NCI-H82 (cell line): ENCODE data around the gene ZNF385B.
"Not testable (repeated sequence)": the region's sequence is repeated elsewhere in the genome, so short reads cannot be mapped to it uniquely, and the experiment has no call there.

Experiments
- DNase-seq: peaks from one replicate; lab custom pipeline; 2025; lab: John Stamatoyannopoulos, UW

The ZNF385B gene

DNA sequence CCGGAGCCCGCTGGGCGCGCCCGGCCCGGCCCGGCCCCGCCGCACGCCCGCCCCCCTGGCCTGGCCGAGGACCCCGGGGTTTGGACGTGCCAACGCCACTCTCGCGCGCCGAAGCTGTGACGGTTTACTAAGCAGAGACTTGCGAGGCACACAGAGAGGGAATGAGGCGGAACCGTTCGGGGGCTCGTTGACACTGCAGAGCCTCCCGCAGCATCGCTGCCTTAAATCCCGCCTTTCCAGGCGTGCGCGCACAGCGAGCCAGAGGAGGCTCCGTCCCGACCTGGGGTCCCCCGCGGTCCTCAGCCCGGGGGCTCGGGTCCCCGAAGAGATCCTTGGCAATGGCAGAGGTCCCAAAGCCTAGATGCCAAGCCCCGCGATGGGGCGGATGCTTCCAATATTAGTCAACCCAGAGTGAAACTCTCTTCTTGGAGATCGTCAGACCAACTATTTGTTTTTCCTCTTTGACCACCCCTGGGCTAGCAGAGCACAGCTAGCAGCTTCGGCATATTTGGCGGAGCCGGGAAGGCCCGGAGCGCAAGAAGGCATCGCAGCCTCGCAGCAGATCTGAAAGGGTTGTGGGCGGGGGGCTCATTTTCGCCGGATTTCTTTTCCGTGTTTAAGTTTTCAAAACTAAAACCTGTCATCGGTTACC lies at the start of gene ZNF385B:
TSS of gene ZNF385B (minus strand) at position 197 of the 652 bp plus-strand sequence.
- DNase-seq: peak; percentile 65

DNA sequence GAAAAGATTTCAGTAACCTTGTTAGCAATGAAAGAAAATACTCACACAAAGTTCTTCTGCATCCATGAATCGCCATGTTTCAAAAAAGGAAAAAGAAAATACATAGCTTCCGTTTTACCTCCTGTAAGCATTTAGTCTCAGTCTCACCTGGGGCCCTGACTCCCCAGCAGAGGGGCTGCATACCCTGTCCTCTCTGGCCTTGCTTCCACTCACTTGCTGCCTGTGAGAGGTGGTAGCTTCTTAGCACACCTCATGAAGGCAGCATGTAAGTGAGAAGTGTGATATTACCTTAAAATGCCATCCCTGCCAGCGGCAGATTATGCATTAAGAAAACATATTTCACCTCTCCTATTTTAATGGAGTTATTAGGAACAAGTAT lies 49.3 kb upstream of the ZNF385B start:
- no peak for DNase-seq

DNA sequence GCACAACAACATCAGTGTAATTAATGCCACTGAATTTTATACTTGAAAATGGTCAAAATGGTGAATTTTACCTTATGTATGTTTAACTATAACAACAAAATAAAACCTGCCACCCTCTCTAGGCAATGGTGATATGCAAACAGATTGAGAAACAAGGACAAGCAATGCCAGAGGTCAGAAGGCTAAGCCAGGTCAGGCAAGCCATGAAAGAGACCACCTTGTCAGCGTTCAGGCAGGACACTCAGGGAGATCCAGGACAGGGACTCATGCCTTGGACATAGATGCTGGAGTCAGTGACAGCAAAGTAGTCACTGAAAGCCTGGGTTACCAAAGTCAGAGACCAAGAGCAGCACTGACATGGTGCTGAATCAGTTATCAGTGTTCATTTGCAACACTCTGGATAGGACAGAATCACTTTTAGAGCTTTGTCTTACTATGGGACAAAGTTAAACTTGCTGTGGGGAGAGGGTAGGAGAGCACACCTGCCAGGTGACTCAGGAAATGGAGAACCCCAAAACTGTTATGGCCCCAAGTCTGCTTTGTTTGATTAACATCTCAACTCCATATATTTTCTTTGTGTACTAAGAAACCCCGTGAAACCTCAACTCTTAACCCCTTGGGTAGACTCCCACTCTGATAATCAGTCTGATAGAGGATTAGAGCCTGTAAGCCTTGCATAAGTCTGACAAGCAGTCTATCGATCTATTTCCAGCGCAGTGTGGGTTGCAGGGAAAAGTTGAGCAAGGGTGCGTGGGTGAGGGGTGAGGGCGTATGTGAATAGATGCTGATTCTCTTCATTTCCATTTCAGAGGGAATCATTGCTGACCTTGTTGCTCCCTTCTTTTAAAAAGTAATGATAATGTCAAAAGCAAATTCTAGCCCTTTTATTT lies 48.7 kb upstream of the ZNF385B start:
- peak; percentile 50 for DNase-seq

DNA sequence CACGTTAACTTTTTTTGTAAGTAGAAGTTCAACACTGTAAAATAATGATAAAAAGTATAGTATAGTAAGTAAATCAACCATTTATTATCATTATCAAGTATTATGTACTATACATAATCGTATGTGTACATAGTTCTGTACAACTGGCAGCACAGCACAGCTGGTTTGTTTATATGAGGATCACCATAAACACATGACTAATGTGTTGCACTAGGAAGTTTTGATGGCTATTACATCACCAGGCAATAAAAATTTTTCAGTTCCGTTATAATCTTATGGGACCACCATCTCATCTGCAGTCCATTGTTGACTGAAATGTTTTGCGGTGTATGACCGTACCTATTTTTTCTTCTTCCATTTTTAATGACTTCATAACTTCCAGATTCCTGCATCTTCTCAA lies 39.2 kb upstream of the ZNF385B start:
- no peak for DNase-seq

DNA sequence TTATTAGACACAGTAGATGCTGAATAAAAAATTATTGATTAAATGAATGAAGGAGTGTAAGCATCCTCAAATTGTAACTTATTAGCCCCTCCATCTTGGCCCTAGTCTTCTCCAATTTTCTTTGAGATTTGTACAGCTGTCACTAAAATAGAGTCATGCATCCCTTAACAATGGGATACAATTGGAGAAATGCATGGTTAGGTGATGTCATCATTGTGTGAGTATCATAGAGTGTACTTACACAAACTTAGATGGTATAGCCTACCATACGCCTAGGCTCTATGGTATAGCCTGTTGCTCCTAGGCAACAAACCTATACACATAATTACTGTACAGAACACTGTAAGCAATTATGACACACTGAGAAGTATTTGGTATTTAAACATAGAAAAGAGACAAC lies 38.3 kb upstream of the ZNF385B start:
- no peak for DNase-seq

DNA sequence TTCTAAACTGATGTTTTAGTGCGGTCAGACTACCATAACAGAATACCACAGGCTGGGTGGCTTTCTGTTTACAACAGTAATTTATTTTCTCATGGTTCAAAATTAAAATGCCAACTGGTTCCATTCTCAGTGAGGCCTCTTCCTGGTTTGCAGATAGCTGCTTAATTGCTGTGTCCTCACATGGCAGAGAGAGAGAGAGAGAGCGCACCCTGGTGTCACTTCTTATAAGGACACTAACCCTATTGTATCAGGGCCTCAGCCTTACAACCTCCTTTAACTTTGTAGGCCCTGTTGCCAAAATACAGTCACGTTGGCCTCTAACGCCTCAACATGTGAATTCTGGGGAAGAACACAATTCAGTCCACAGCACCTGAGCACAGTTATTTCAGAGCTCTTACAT lies 37.5 kb upstream of the ZNF385B start:
- peak; percentile 88 for DNase-seq

DNA sequence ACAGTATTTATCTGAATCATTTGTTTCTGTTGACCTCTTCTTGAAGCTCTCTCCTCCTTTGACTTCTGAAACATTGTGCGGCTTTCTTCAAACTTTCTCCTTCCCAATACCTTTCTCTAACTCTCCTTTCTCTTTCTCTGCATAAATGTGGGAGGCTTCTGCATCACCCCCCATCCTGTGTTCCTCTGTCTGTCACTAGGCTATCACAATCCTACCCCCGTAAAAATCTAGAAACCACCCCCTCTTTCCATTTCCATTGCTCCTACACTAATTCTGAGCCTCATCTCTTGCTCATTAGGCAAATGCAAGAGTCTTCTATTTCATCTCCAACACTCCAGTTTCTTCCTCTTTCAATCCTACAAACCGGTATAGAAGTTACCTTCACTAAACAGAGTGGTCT lies 32.2 kb upstream of the ZNF385B start:
- DNase-seq: no peak

DNA sequence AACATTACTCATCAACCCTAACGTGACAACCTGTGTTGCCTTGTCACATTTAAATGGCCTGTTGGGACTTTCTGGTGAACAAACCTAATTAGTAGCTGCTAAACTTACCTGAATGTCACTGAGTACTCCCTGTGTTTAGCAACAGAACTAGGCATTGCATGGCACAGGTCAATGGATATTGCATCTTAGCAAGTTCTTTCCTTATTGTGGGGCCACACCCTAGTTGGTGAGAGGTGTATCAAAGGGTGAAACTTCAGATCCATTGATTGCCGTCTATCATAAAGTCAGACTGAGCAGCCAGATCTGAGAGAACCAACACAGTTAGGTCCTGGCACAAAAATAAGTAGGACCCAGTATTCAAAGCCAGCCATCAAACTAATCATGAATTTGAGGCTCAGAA lies 29.8 kb upstream of the ZNF385B start:
- no peak for DNase-seq

DNA sequence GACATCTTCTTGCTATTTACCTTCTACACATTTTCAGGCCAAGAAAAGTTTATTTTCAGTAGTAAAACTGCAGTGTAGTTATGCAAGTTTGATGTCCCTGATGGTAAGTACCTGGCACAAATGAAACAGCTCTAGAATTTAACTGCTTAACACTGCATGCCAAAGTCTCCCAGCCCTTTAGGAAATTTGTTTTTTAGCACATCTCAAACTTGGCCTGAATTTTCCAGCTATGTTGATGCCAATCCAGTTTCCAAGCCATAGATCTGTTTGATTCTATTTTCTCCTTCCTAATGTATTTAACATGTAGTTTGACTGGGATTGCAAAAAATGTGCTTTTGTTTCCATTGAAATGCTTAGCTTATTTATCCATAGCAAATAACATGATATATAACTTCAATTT lies 29.3 kb upstream of the ZNF385B start:
- DNase-seq: no peak

DNA sequence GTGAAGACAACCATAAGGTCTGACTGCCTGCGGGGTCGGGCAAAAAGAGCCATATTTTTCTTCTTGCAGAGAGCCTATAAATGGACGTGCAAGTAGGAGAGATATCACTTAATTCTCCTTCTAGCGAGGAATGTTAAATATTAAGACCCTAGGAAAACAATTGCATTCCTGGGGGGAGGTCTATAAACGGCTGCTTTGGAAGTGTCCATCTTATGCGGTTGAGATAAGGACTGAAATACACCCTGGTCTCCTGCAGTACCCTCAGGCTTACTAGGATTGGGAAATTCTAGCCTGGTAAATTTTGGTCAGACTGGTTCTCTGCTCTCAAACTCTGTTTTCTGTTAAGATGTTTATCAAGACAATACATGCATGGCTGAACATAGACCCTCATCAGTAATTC lies 27.2 kb upstream of the ZNF385B start:
- not testable (repeated sequence) for DNase-seq

DNA sequence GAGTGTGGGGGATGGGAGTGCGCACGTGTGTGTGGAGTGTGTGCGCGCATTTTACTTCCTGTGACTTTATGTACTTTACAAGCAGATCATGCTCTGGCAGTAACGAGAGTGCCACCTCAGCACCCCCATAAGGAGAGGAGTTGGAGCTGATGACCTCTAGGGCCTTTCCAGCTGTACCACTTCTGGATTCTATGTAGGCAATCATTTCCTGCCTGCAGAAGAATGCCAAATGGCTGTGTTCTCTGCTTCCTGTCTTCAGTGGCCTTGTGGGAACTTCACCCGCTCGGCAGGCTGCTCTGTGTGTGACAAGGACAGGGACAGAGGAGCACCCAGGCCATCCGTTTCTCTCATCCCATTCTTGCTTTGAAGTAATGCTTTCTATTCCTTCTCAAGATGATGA lies 22.8 kb upstream of the ZNF385B start:
- no peak for DNase-seq

DNA sequence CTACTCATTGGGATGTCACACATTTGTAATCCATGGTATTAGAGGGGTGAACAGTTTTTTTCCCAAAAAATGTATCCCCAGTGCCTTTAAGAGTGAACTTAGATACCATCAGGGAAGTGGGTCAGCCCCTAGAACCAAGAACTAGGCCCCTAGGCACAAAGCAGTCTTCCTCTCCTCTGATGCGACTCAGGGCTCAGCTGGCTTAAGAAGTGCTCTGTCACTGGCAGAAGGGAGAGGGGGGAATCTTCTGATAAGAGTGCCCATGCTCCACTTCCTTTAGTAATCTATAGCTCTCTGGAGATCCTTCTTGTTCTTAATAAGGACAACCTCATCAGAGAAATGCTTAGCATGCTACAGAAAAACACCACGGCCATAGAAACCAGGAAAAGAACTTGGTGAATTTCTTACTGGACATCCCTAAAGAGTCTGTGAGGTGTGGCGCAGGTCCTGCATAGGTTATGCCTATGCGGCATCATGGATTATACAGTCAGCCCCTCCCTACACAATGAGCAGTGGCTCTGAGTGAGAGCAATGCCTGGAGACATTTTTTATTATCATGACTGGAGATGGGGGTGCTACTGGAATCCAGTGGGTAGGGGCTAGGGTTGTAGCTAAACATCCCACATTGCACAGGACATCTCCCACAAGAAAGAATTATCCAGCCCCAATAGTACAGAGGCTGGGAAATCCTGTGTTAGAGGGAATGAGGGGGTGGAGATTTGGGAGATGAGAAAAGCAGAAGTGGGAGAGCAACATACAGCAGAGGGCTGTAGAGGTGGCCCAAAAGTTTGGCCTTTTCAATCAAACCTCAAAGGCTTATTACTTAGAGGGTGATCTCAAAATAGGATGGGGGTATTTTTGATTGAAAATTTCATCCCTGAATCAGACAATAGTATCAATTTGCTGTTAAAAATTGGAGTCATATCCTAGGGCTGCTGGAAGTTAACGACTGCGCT lies 21.7 kb upstream of the ZNF385B start:
- peak; percentile 8 for DNase-seq

DNA sequence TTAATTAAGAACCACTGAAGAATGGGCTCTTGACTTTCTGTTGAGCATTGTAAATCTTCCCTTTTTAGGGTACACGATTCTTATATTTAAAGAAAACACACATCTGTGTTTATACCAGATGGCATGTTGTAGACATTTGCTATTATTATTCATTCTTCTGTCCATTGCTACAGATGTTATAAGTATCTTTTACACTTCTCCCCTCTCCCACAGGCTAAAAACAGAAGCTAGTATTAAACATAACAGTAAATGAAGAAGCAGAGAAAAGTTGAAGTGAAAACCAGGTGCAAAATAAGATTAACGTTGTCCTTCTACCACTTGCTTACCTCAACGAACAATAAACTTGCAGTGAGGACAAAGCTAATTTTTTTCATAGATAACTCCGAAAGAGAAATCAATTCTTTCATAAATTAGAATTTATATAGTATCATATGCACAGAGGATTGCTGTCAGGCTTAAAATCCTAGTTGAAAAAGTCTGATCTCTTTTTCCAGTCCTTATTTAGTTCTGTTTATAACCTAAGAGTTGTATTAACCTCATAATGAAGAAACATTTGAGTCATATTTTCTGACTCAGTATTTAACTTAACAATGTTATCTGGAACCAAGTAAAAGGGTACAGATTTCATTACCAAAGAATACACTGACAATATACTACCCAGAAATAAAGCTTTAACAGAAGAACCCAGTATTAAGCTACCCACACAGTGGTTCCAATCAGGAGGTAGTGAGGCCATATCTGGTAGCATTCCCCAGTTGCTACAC lies 16.4 kb upstream of the ZNF385B start:
- no peak for DNase-seq

DNA sequence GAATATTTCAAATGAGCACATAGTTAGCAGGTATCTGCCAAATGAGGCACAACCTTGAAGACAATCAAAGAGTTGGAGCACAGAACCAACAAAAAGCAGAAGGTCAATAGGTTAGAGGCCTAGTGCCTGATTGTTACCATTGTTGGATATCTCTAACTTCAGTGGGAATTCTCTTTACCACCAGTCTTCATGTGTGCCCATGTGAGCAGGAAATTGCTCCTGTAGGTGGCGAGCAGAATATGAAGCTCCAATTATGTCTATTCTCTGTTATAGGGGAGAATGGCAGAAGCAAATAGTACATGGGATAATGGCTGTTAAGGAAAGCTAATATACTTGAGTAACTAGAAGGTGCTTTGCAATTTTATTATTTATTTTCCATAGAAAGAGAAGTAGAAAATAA lies 14.9 kb upstream of the ZNF385B start:
- peak; percentile 18 for DNase-seq

DNA sequence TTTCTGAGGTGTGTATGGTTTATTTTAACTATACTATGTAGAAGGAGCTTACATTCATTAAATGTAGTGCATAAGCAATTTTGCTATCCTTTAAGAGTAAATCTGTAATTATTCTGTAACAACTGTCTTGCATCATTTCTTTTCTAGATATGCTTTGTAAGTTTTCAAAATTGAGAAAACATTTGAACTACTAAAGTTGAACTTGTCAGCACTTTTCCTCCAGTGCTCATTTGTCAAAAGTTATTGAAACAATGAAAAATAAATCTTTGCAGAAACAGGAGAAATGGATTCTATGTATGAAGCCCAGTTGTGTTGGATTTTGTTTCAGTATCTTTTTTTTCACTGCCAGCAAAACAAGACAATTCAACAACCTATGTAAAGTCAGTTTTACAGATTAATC lies 14.5 kb upstream of the ZNF385B start:
- no peak for DNase-seq

DNA sequence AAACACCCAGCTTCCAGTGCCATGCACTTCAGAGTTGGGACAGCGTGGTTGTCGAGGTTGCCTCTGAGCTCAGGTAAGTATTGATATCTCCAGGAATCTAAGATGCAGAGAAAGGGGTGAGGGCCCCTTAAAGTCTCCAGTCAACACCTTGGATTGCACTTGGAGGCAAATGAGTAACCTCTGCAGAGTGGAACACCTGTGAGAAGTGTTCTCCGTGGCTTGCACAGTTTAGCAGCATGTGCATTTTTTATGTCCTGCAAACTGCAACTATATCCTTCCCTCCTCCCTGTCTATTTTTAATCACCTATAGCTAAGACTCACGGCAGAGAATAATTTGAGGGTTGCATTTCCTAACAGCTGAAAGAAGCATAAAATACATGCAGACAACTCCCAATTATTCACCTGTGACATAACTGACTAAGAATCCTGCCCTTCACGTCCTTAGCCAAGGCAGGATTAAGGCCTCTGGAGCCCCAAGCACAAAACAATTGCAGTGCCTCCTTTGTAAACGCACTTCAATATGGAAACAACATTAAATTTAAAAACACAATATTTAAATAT lies 1.6 kb upstream of the ZNF385B start:
- no peak for DNase-seq

DNA sequence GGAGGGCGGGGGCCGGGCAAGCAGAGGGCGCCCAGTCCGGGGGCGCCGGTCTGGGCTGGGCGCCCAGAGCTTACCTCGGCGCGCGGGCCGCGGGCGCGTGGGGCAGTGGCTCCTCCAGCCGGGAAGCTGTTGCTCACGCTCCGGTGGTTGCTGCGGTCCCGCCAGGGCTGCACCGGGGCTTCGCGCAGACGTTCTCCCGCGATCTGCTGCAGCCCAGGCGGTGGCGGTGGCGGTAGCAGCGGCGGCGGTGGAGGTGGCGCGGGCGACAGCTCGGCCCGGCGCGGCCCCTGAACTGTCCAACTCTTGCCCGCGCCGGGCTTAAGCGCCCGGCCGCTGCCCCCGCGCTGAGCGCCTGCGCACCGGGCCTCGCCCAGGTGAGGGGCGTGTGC lies 391 bp downstream of the ZNF385B start:
- peak; percentile 59 for DNase-seq

DNA sequence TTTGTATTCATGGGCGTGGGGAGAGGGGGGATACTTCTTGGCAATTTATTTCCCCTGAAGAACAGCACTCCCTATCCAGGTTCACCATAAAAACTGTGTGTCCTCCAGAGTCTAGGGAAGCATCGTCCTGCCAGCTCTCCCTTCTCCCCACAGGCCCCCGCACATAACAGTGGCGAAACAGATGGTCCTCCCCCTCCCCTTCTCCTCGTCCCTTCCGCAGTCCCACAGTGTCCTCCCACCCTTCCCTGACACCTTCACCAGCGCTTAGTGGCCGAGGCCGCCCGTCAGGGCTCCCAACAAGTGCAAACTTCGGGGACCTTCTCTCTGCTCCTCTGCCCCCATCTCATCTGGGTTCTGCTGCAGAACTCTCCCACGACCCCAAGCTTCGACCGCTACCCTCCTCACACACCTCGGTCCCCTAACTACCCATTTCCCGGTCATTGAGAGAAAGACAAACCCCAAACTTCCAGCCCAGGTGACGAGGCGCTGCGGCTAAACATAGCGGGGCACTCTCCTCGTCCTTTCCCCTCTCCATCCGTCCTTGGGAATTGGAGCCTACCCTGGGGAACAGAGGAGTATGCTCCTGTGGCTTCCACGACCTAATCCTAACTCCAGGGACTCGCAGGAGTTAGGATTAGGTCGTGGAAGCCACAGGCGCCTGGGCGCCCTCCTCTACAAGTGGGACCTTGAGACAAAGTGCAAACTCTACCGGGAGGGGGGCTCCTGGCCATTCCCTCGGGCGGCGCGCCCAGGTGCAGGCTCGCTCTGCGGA lies 971 bp downstream of the ZNF385B start:
- DNase-seq: peak; percentile 49

DNA sequence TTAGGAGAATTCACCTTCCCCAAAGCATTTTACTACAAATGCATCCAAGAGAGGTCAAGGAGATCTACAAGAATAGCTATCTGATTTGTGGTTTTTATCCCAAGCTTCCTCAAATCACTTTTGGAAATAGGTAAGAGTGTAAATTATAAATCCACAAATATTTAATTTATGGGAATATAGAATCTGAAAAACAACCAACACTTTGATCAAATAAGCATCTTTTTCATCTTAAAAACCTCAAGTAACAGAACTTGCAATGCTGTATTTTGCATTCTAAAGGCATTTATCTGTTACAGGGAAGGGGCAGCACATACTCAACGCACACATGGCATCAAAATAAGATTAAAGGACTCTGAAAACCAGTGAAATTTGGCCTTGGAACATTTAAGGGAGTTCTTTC lies 1.9 kb downstream of the ZNF385B start:
- no peak for DNase-seq

DNA sequence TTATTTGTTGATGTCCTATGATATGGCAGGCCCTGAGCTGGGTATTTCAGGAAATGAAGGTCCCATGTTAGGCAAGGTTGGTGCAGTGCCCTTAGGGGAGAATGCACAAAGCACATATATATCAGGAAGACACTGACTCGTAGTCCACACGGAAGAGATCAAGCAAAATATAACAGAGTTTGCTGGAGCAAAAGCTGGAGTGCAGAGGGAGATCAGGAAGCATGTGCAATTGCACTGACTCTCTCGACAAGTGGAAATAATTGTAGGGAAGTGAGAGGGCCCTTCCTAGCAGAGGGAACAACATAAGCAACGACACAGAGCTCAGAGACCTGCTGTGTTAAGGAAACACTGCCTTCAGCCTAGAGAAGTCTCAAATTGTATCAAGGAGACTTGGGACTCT lies 4.2 kb downstream of the ZNF385B start:
- DNase-seq: no peak

DNA sequence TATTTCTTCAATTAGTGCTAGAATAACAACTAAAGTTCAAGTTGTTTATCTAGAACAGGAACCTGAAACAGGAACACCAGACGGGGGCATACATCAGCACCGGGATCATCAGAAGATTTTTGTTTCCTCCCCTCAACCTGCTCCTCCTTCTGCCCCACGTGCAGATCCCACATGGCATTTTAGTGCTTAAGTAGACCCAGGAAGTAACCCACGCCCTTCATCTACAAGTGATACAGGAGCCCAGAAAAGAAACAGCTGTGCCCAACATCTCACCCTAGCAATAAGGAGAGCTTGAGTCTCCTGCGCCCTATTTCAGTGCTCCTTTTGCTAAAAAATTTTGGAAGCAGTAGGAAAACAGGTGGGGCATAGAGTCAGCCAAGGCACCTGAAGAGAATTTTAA lies 5.2 kb downstream of the ZNF385B start:
- no peak for DNase-seq
